Fibroblast of skin of left quadriceps (primary cell): ENCODE data around the gene B4GALT2.

ENCODE experiments used
- DNase-seq, 2 experiments: peaks; one replicate each; pipeline ENCODE4 v3.0.0-alpha.2; 2013; ENCODE audit warnings: low read depth in 2 of 2

The B4GALT2 gene

GRCh38 chr1:44002606-44003157, 23.7 kb downstream of the B4GALT2 start:
- no peak for DNase-seq

DNA sequence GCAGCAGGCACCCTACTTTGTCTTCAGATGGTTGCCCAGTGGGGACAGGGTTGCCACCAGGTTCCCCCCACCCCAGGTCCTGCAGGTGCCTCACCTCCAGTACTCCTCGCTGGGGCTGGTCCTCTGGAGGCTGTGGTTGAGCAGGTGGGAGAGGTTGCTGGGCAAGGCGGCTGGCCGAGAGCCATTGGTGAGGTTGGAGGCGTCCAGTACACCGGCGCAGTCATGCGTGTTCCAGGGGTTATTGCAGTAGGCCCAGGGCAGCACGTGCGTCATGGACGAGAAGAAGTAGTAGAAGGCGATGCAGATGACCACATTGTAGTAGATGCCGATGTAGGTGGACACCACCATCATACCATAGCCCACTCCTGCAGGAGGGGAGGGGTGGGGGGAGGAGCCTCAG, 29.2 kb downstream of the B4GALT2 start:
- DNase-seq = no peak

- DNase-seq = no peak
These were observed 32.0 kb downstream of the B4GALT2 start for GRCh38 chr1:44010935-44011471.

- no peak for DNase-seq
These were observed 33.4 kb downstream of the B4GALT2 start for GRCh38 chr1:44012404-44012803.

DNA sequence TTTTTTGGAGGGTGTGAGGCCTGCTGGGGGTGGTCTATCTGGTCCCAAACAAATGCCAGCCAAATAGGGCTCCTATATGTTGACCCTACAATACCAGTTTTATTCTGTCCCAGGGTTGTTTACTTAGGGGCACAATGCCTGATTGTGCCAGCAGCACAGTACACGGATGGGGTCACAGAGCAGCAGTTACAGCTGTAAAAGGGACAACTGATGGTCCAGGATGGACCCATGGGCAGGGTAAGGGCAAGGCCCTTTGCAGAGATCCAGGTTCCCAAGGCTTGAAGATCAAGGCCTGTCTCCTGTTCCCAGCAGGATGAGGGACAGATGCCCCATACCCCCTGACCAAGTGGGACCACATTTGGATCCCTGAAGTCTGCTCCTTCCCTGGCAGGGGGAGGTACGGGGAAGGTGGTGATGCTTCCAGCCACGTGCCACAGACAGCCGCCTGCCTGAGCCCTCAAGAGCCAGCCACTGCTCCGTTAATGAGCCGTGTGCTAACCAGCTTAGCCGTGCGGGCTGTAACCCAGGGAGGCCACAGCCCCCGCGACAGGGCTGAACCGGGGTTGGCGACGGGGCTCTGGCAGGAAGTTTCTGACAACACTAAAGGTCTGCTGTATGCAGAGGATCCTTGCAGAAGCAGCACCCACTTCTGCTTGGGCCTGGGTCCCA, 34.1 kb downstream of the B4GALT2 start:
- no peak for DNase-seq

DNA sequence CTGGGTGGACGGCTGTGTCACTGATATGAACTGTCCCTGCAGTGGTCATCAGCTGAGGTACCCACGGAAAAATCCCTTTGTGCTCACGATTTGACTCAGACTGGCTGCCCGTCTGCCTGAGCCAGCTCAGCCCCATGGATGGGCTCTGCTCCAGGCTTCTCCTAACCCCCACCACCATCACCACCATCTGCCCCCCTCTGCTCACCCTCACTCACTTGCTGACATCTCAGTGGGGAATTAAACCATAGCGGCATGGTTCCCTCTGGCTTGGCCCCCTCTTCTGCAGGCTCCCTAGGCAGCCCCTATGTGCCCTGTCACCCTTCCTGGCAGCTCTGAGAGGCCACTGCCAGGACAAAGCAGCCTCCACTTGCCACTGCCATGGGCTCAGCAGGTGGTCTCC, 34.9 kb downstream of the B4GALT2 start:
- no peak for DNase-seq

GRCh38 chr1:44014365-44015104, 35.5 kb downstream of the B4GALT2 start:
- DNase-seq = no peak

DNA sequence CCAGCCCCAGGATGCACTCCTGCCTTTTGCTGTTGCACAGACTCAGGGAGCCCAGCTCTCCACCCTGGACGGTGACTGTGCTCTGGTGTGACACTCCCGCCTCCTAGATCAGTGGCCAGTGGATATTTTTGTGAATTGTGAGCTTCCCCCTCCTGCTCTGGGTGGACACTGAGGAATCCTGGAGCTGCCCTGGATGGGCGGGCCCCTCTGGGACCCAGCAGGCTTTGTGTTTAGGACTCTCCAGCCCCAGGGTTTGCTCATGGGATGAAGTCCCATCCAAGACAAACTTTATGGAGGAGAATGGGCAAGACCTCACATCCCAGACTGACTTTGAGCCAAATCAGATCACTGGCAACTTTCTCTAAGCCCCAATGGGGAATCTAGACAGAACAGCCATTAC, 36.2 kb downstream of the B4GALT2 start:
- DNase-seq = no peak

DNA sequence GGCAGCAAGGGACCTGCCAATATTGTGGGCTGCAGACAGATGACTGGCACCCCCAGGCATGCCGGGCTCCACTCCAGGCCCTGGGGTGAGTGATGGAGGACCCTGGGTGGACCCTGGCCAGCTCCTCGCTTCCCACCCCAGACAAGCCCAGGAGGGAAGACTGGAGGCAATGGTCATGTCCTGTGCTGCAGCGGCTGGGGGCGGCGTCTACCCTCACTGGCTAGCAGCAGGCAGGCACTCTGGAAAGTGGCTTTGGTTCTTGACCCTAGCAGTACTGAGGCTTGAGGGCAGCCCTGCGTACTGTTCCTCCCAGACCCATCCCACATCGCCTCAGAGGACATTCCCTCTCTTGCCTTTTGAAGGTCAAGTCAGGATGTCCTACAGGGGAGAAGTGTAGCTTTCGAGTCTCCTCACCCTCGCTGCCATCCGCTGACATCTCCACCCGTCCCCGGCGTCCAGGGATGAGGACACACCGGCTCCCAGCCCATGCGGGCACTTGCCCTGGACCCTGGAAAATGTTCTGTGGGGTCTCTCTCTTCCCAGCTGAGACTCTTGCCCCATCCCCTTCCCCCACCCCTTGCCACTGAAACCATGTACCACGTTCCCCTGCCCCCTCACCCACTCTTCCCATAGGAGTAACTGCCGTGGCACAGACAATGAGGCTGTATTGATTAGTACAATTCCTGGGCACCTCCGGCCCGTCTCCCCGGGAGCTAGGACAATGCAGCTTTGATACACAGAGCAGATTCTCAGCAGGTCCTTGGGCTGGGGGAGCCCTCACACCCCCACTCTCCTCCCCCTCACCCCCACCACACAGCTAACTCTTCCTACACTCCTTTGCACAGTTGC, 37.3 kb downstream of the B4GALT2 start:
- no peak for DNase-seq

GRCh38 chr1:44016890-44017400, 37.9 kb downstream of the B4GALT2 start:
- DNase-seq = no peak

GRCh38 chr1:44019466-44019948, 40.5 kb downstream of the B4GALT2 start:
- no peak for DNase-seq

DNA sequence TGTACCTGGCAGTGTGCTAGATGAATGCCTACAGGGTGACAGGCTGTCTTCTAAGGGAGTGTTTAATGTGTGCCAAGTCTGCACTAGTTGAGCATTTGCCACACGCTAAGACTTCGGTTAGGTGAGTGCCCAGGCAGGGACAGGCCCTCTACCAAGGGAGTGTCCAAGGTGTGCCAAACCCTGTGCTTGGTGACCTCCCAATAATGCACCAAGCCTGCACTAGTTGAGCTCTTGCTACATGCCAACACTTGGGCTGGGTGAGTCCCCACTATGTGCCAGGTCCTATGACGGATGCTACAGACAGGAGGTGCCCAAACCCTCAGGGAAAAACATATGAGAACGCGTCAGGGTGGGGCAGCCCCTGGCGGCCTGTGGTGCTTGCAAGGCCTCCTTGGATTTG, 41.5 kb downstream of the B4GALT2 start:
- no peak for DNase-seq

GRCh38 chr1:44021156-44021555, 42.1 kb downstream of the B4GALT2 start:
- no peak for DNase-seq

DNA sequence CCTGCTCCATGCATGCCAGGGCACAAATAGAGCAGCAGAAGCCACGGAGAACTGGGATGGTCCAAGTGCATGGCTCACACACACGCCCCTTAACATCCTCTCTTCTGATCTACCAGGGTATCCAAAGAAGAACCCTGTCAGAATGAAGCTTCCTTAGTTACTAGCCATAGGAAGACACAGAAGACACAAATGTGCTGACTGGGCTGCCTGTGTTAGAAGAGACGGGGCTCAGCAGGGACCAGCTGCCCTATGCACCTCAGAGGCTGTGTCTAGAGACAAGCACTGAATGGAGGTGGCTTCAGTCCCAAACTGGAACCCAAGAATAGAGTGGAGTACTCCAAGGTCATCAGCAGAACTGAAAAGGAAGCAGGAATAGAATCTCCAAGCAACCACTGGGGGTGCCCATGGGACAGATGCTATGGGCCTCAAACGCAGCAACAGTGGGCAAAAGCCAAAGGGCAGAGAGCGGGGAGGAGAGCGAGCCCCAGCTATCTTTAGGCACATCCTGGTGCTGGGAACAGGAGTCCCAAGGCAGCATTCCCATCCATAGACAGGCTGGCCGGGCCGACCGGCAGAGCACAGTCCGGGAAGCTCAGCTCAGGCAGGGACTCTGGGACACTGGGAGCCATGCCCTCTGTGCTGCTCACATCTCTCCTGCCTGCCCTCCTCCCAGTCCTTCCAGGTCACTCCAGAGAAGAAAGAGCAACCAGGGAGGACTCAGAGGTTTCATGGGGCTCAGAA, 42.7 kb downstream of the B4GALT2 start:
- DNase-seq = no peak

DNA sequence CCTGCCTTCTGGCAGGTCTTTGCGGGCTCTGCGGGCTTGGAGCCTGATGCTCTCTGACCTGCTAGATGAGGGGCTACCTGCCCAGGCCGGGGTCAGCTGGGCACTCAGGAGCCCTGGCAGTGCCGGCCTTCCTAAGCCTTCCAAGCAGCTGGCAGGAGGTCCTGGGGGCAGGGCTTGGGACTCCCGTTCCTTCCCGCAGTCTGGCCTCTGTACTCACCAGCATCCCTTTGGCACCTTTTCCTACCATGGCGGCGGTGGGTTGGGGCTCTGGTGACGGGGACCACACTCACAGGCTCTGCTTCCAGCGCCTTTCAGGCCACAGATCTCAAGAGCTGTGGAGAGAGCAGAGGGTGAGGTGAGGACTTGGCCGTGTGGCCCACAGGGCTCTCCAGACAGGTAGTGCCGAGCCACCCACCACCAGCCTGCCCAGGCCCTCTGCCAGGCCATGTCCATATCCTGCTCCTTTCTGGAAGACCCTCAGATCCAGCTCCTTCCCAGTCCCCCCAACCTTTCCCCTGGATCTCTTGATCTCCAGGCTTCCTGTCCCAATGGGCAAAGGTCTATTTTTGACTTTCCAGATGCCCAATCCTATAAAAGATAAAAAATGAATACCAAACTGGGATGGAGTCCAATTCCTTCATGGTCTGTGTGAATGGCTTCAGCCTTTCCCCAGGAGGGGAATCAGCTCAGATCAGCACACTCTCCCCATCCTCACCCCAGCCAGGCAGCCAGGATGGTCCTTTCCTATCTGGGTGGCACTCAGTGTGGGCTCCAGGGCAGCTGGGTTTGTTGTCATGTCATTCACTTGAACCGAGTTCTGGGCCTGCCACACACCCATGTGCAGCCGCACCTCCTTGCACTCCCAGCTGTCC, 45.3 kb downstream of the B4GALT2 start:
- no peak for DNase-seq

GRCh38 chr1:44024903-44025525, 46.0 kb downstream of the B4GALT2 start:
- no peak for DNase-seq

- DNase-seq = no peak
These were observed 46.8 kb downstream of the B4GALT2 start for GRCh38 chr1:44025816-44026215.

DNA sequence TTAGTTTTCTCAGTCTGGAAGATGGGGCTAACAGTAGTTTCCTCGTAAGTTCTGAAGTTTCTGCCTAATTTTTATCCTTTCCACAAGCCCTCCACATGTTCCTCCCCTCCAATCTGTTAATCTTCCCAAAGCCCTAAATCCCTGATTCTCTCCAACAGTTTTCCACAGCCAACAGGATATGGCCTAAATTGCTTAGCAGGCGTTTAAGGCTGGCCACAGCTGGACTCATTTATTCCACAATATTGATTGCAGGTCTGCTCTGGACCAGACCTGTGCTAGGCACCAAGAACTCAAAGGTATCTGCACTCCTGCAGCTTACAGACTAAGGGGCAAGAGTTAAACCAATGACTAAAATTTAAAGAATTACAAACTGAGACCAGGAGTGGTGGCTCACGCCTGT, 48.3 kb downstream of the B4GALT2 start:
- DNase-seq = no peak

- no peak for DNase-seq
These were observed 50.4 kb downstream of the B4GALT2 start for GRCh38 chr1:44029260-44029910.
